ENCODE measurements around the gene CPED1. TPM values are rescaled to one million over a fixed set of nuclear protein-coding genes. Genes with fewer than 3 reads are reported as not detected.
A peak's percentile ranks its signal among the peaks of the same experiment; 100 is the strongest.

CPED1 gene
- total and polyA plus RNA-seq, 4 experiments from 2014 or later, result 0.32 TPM; not detected in 3

DNA sequence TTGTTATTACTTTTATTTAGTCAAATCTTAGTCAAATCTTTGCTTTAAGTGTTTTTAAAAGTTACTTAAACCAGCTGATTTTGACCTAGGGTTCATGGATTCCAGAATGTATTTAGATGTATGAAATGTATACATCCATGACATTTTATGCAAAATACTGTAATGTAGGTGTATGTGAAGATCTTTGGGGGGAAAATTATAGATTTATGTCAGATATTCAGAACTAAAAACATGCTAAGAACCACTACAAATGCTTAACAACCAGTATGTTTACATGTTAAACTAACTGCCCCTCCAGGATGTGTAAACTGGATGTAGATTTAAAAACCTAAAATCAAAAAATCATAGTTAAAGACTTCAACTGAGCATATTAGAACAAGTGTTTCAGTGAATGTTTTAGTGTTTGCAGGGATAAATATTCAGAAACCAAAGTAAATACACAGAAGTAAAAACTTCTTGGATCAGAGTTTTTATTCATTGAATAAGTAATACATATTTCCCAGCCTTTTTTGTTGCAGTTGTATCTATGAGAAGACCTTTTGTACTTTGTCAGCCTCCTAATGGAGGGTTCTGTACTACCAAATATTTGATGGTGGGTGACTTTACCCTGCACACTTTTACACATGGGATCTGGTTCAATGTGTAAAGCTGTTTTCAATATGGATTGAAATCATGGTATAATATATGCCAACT lies 3.9 kb downstream of the CPED1 start:
- H3K27ac ChIP-seq (ENCODE audit: low read depth, low read length), result no peak overlapping the region
- peaks cover 29% of the 10 kb centered on the region for H3K4me1 ChIP-seq (ENCODE audit: insufficient read depth, low read length)
- peaks cover 39% of the 10 kb centered on the region for H3K27me3 ChIP-seq (ENCODE audit: insufficient read depth, low read length)
- no peak overlapping the region for H3K4me3 Mint-ChIP-seq
- no peaks in the 10 kb centered on the region for H3K36me3 Mint-ChIP-seq
- peaks cover 22 to 34% (median 31%) of the 10 kb centered on the region in 4 donors for H3K4me1 Mint-ChIP-seq
- H3K9me3 ChIP-seq (ENCODE audit: control insufficient read depth in 1 of 2, low read length in 2 of 2), result no peaks in the 10 kb centered on the region
- no peak for DNase-seq
- peaks cover 31% of the 10 kb centered on the region in 2 donors for H3K27me3 Mint-ChIP-seq
- no peak overlapping the region for H3K4me3 ChIP-seq (ENCODE audit: low read length in 2 of 2)
- POLR2A ChIA-PET (ENCODE audit: partially characterized antibody), result no interaction called here
- CTCF ChIA-PET (ENCODE audit: partially characterized antibody), result no interaction called here
- H3K9me3 Mint-ChIP-seq, result no peaks in the 10 kb centered on the region
- H3K36me3 ChIP-seq (ENCODE audit: insufficient read depth, low read length), result no peaks in the 10 kb centered on the region
- intact Hi-C loops (cut with micrococcal nuclease), result no loop called here
- H3K27ac Mint-ChIP-seq, result no peak overlapping the region

DNA sequence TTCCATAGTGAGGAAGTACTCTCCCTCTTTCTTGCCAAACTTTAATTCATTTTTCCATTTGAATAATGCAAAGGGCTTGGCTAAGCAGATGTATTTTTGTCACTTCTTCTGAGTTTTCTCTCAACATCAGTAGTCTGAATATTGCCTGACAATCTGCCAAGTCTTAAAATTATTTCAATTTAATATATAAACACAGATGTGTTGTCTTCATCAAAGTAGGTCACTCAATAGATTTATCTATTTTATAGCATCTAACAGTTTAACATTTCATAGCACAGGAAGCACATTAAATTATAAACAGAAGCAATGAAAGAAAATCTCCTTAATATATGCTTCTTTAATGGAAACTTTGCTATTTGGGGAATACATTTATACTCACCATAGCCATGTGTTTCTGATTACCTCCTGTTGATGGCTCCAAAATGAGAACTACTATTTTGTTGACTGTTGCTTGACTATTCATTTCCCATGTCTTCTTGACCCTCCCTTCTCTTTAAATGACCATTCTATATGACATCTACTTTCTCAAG lies 4.5 kb downstream of the CPED1 start:
- H3K4me3 Mint-ChIP-seq, result no peak overlapping the region
- H3K27ac Mint-ChIP-seq, result no peak overlapping the region
- DNase-seq, result no peak
- Histone ChIP-seq H3K27me3 (ENCODE audit: insufficient read depth, low read length) (peaks cover 36% of the 10 kb centered on the region), H3K9me3 (ENCODE audit: control insufficient read depth in 1 of 2, low read length in 2 of 2) (no peaks in the 10 kb centered on the region), H3K4me3 (ENCODE audit: low read length in 2 of 2) (no peak overlapping the region), H3K4me1 (ENCODE audit: insufficient read depth, low read length) (peaks cover 25% of the 10 kb centered on the region), H3K27ac (ENCODE audit: low read depth, low read length) (no peak overlapping the region), H3K36me3 (ENCODE audit: insufficient read depth, low read length) (no peaks in the 10 kb centered on the region)
- peaks cover 25% of the 10 kb centered on the region in 2 donors for H3K27me3 Mint-ChIP-seq
- H3K4me1 Mint-ChIP-seq, result peaks cover 18 to 29% (median 26%) of the 10 kb centered on the region in 4 donors
- ChIA-PET CTCF (ENCODE audit: partially characterized antibody) (no interaction called here), POLR2A (ENCODE audit: partially characterized antibody) (no interaction called here)
- H3K9me3 Mint-ChIP-seq, result no peaks in the 10 kb centered on the region
- intact Hi-C loops (cut with micrococcal nuclease), result no loop called here
- H3K36me3 Mint-ChIP-seq, result no peaks in the 10 kb centered on the region

DNA sequence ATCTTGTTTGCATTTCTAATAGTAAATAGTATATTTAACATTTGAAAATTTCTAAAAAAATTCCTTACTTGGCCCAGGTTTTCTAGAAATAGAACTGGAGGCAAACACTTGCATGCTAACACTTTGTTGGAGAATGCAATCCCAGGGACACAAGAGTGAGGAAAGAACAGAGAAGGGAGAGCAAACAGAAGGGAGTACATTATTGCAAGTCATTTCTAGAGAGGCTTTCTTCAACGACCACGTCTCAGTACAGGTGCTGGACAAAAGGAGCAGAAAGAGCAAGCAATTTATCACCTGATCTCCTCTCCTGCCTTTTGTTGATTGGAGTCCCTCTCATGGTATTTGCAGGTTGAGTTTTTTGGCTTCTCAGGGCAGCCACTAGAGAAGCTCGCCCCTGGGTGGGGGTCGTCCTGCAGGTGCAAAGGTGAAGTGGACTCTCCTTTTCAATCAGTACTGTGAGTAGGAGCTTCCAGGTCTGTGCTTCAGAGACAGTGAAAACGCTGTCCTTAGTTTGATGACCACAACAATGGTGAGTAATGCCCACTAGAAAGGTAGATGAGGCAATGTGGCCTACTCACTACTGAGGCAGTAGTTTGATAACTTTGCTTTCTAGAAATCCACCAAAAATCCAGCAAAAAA lies 5.2 kb downstream of the CPED1 start:
- Mint-ChIP-seq H3K27me3 (peaks cover 20% of the 10 kb centered on the region in 2 donors), H3K4me1 (peaks cover 13 to 24% (median 20%) of the 10 kb centered on the region in 4 donors), H3K9me3 (no peaks in the 10 kb centered on the region), H3K27ac (no peak overlapping the region), H3K4me3 (no peak overlapping the region), H3K36me3 (no peaks in the 10 kb centered on the region)
- ChIA-PET CTCF (ENCODE audit: partially characterized antibody) (no interaction called here), POLR2A (ENCODE audit: partially characterized antibody) (no interaction called here)
- no peak overlapping the region for H3K27ac ChIP-seq (ENCODE audit: low read depth, low read length)
- no peak for DNase-seq
- H3K9me3 ChIP-seq (ENCODE audit: control insufficient read depth in 1 of 2, low read length in 2 of 2), result no peaks in the 10 kb centered on the region
- H3K27me3 ChIP-seq (ENCODE audit: insufficient read depth, low read length), result peaks cover 30% of the 10 kb centered on the region
- H3K4me3 ChIP-seq (ENCODE audit: low read length in 2 of 2), result no peak overlapping the region
- peaks cover 19% of the 10 kb centered on the region for H3K4me1 ChIP-seq (ENCODE audit: insufficient read depth, low read length)
- intact Hi-C loops (cut with micrococcal nuclease), result no loop called here
- H3K36me3 ChIP-seq (ENCODE audit: insufficient read depth, low read length), result no peaks in the 10 kb centered on the region

DNA sequence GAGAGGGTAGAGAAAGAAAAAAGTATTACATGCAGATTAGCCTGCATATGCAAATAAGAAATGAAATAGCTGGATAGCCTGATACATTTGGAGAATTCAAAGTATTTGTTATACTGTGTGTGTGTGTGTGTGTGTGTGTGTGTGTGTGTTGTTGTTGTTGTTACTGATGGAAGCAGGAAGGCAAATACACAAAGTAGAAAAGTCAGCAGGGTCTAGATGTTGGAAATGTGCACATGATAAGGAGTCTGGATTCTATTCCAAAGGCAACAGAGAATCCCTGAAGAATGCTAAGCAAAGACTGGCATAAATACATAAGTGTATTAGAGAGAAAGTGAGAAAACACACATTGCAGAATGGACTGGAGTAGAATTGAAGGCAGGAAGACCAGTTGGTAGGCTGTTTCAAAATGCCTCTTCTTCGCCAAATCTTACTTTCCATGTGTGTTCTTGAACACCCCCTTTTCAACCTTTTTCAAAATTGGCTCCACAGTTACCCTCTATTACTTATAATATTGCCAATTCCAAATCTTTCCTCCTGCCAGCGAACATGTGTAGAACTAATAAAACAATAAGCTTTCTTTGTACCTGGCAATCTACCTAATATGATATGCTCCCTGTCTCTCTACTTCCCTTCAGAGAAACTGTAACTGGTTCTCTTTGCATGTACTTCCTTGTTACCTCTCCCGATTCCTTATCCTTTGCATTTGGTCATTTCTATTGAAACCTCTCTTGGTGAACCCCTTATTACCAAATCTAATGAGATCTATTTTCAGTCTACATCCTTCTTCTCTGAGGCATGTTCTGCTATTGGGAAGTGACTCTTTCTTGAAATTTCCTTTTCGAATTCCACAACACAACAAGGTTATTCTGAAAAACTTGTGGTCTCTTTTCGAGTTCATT lies 6.2 kb downstream of the CPED1 start:
- no peaks in the 10 kb centered on the region for H3K9me3 ChIP-seq (ENCODE audit: control insufficient read depth in 1 of 2, low read length in 2 of 2)
- intact Hi-C loops (cut with micrococcal nuclease), result no loop called here
- H3K27ac ChIP-seq (ENCODE audit: low read depth, low read length), result no peak overlapping the region
- DNase-seq, result no peak
- CTCF ChIA-PET (ENCODE audit: partially characterized antibody), result interaction anchor here (3.1 kb wide), 1 partner anchor 8 kb away, joined by 20 read pairs; the partner anchor contains the start of gene CPED1
- H3K27ac Mint-ChIP-seq, result no peak overlapping the region
- H3K4me1 ChIP-seq (ENCODE audit: insufficient read depth, low read length), result peaks cover 14% of the 10 kb centered on the region
- H3K36me3 ChIP-seq (ENCODE audit: insufficient read depth, low read length), result no peaks in the 10 kb centered on the region
- peaks cover 10 to 12% of the 10 kb centered on the region in 2 donors for H3K27me3 Mint-ChIP-seq
- H3K4me1 Mint-ChIP-seq, result peaks cover 9 to 17% (median 16%) of the 10 kb centered on the region in 4 donors
- H3K9me3 Mint-ChIP-seq, result no peaks in the 10 kb centered on the region
- H3K27me3 ChIP-seq (ENCODE audit: insufficient read depth, low read length), result peaks cover 19% of the 10 kb centered on the region
- POLR2A ChIA-PET (ENCODE audit: partially characterized antibody), result no interaction called here
- H3K4me3 ChIP-seq (ENCODE audit: low read length in 2 of 2), result no peak overlapping the region
- H3K36me3 Mint-ChIP-seq, result no peaks in the 10 kb centered on the region
- H3K4me3 Mint-ChIP-seq, result no peak overlapping the region

DNA sequence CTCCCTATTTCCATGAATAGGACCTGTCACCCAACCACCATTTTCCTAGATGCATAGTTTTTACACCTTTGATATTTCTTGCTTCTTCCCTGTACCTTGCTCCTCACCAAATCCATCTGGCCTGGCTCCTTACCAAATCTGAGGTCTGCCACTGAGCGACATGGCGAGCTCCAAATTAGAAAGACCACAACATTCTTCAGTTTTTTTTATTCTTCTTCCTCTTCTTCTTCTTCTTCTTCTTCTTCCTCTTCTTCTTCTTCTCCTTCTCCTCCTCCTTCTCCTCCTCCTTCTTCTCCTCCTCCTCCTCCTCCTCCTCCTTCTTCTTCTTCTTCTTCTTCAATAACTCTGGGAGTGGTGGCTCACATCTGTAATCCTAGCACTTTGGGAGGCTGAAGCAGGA lies 7.1 kb downstream of the CPED1 start:
- no peak overlapping the region for H3K27ac ChIP-seq (ENCODE audit: low read depth, low read length)
- peaks cover 13 to 21% (median 18%) of the 10 kb centered on the region in 4 donors for H3K4me1 Mint-ChIP-seq

DNA sequence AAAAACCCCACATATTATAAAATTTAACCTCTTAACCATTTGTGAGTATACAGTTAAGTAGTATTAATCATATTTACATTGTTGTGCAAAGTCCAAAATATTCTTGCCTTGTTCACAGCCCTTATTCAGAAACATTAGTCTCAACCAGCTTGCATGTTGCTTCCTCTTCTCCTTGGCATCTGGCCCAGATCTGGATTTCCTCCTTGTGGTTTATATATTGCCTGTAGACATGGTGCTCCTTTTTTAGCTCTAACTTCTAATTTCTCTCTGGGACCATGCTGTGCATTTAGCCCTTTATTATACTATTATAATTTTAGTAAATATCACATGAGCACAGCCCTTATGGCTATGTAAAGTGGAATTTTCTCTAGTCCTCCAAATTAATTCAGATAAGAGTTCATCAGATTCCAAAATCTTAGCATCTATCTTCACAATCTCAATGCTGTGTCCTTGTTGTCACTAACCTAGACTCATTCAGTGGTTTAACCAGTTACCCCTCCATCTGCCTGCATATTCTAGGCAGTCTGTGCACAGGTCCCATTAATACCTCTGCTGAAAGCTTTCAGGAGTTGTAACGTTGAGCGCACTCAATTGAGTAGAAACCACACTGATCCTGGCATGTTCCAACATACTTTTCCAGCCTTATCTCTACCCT lies 7.9 kb downstream of the CPED1 start:
- peak overlapping the region in 1 of 7 donors; percentile 62 for H3K27ac Mint-ChIP-seq
- no peak overlapping the region for H3K4me3 ChIP-seq (ENCODE audit: low read length in 2 of 2)

More for the DNA sequence above, 7.1 kb downstream of the CPED1 start:
- Mint-ChIP-seq H3K36me3 (no peaks in the 10 kb centered on the region), H3K9me3 (no peaks in the 10 kb centered on the region), H3K4me3 (no peak overlapping the region), H3K27ac (no peak overlapping the region), H3K27me3 (peaks cover 4 to 5% of the 10 kb centered on the region in 2 donors)
- H3K27me3 ChIP-seq (ENCODE audit: insufficient read depth, low read length), result peaks cover 11% of the 10 kb centered on the region
- H3K4me1 ChIP-seq (ENCODE audit: insufficient read depth, low read length), result peaks cover 14% of the 10 kb centered on the region
- H3K36me3 ChIP-seq (ENCODE audit: insufficient read depth, low read length), result no peaks in the 10 kb centered on the region
- intact Hi-C loops (cut with micrococcal nuclease), result no loop called here
- no peak for DNase-seq
- no peaks in the 10 kb centered on the region for H3K9me3 ChIP-seq (ENCODE audit: control insufficient read depth in 1 of 2, low read length in 2 of 2)
- ChIA-PET POLR2A (ENCODE audit: partially characterized antibody) (interaction anchor here (1.0 kb wide), 1 partner anchor 8 kb away, joined by 3 read pairs; no protein-coding TSS in a partner anchor), CTCF (ENCODE audit: partially characterized antibody) (interaction anchor here (0.8 to 3.1 kb wide), 3 partner anchors 9 to 112 kb away, joined by 3 to 20 read pairs (median 5); partner anchors contain the start of gene CPED1)
- H3K4me3 ChIP-seq (ENCODE audit: low read length in 2 of 2), result no peak overlapping the region

More for the DNA sequence above, 7.9 kb downstream of the CPED1 start:
- Mint-ChIP-seq H3K9me3 (no peaks in the 10 kb centered on the region), H3K4me3 (peak overlapping the region in 2 of 8 donors; percentile 21 to 53), H3K4me1 (peaks cover 13 to 21% (median 18%) of the 10 kb centered on the region in 4 donors), H3K27me3 (peaks cover 3 to 5% of the 10 kb centered on the region in 2 donors), H3K36me3 (no peaks in the 10 kb centered on the region)
- intact Hi-C loops (cut with micrococcal nuclease), result no loop called here
- DNase-seq, result peak; percentile 66 to 77 (median 68)
- Histone ChIP-seq H3K27me3 (ENCODE audit: insufficient read depth, low read length) (peaks cover 3% of the 10 kb centered on the region), H3K9me3 (ENCODE audit: control insufficient read depth in 1 of 2, low read length in 2 of 2) (no peaks in the 10 kb centered on the region), H3K27ac (ENCODE audit: low read depth, low read length) (no peak overlapping the region), H3K36me3 (ENCODE audit: insufficient read depth, low read length) (no peaks in the 10 kb centered on the region), H3K4me1 (ENCODE audit: insufficient read depth, low read length) (peaks cover 14% of the 10 kb centered on the region)
- ChIA-PET POLR2A (ENCODE audit: partially characterized antibody) (interaction anchor here (1.0 kb wide), 1 partner anchor 9 kb away, joined by 3 read pairs; no protein-coding TSS in a partner anchor), CTCF (ENCODE audit: partially characterized antibody) (interaction anchor here (0.8 to 3.1 kb wide), 3 partner anchors 9 to 112 kb away, joined by 3 to 20 read pairs (median 5); partner anchors contain the start of gene CPED1)
